ENCODE measurements around the gene TAF15. TPM values are rescaled to one million over a fixed set of nuclear protein-coding genes. Genes with fewer than 3 reads are reported as not detected.

TAF15 gene
- polyA plus RNA-seq, 1 donor from 2014 or later, result 45.8 TPM

GRCh38 chr17:35801583-35802224 is 7.6 kb upstream of the TAF15 start:
- H3K9ac ChIP-seq (ENCODE audit: low read length), result no peak overlapping the region
- TF ChIP-seq SMC3 (conservative IDR thresholded peaks at IDR 0.05; ENCODE audit: poor library complexity) (no peak), MXI1 (conservative IDR thresholded peaks at IDR 0.05; ENCODE audit: poor library complexity, severe bottlenecking) (no peak), REST (IDR thresholded peaks at IDR 0.05; ENCODE audit: borderline replicate concordance) (no peak), POLR2AphosphoS5 (IDR thresholded peaks at IDR 0.05) (no peak), EZH2 (IDR thresholded peaks at IDR 0.05; ENCODE audit: borderline replicate concordance, insufficient read depth, low read length, poor library complexity, severe bottlenecking) (no peak), RAD21 (conservative IDR thresholded peaks at IDR 0.05) (no peak), EP300 (conservative IDR thresholded peaks at IDR 0.05; ENCODE audit: poor library complexity, severe bottlenecking) (no peak), TAF1 (IDR thresholded peaks at IDR 0.05; ENCODE audit: low read depth) (no peak), CTCF (IDR thresholded peaks at IDR 0.05; ENCODE audit: poor library complexity, severe bottlenecking) (no peak)
- H3K27me3 ChIP-seq (ENCODE audit: insufficient read depth, low read depth, low read length), result peaks cover 18% of the 10 kb centered on the region
- H2AFZ ChIP-seq (ENCODE audit: low read depth, low read length), result no peak overlapping the region
- H3K9me3 ChIP-seq (ENCODE audit: low read length), result no peaks in the 10 kb centered on the region
- H3K9me2 ChIP-seq (ENCODE audit: insufficient read depth, low read length), result no peaks in the 10 kb centered on the region
- H3K27ac ChIP-seq (ENCODE audit: low read length), result no peak overlapping the region
- no peaks in the 10 kb centered on the region for H4K20me1 ChIP-seq (ENCODE audit: insufficient read depth)
- H3K4me3 ChIP-seq (ENCODE audit: low read length), result no peak overlapping the region
- H3F3A ChIP-seq (ENCODE audit: insufficient read depth, low read length, poor library complexity, severe bottlenecking), result no peaks in the 10 kb centered on the region
- no peaks in the 10 kb centered on the region for H3K36me3 ChIP-seq (ENCODE audit: insufficient read depth, low read length)
- H3K4me2 ChIP-seq (ENCODE audit: low read length), result no peak overlapping the region
- H3K79me2 ChIP-seq (replicated peaks; ENCODE audit: insufficient read depth, low read length), result no peaks in the 10 kb centered on the region

DNA sequence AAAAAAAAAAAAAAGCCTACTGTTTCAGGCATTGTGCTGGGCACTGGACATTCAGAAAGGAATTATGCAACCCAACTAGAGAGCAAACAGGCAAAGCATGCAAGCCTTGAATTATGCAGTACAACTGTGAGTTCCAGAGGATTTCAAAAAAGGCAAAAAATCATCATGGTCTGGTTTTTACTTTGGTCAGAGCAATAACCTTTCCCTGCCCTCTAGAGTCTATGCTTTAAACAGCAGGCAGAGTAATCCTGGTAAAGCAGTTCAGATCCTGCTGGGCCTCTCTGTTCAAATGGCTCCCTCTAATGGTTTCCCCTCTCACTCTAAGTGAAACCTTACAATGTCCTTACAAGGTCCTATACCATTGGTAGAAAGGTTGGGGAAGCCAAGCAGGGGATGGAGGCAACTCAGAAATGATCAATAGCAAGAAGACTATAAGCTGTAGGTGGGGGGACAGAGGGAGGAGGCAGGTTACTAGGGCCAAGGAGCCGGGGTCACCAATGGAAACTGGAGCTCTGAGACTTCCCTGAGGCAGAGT is 4.6 kb upstream of the TAF15 start:
- H2AFZ ChIP-seq (ENCODE audit: low read depth, low read length), result no peak overlapping the region
- H3F3A ChIP-seq (ENCODE audit: insufficient read depth, low read length, poor library complexity, severe bottlenecking), result no peaks in the 10 kb centered on the region

More for the DNA sequence above, 4.6 kb upstream of the TAF15 start:
- TF ChIP-seq REST (IDR thresholded peaks at IDR 0.05; ENCODE audit: borderline replicate concordance) (no peak), EZH2 (IDR thresholded peaks at IDR 0.05; ENCODE audit: borderline replicate concordance, insufficient read depth, low read length, poor library complexity, severe bottlenecking) (no peak), TAF1 (IDR thresholded peaks at IDR 0.05; ENCODE audit: low read depth) (no peak), CTCF (IDR thresholded peaks at IDR 0.05; ENCODE audit: poor library complexity, severe bottlenecking) (peak; percentile 89), EP300 (conservative IDR thresholded peaks at IDR 0.05; ENCODE audit: poor library complexity, severe bottlenecking) (peak; percentile 21), MXI1 (conservative IDR thresholded peaks at IDR 0.05; ENCODE audit: poor library complexity, severe bottlenecking) (no peak), POLR2AphosphoS5 (IDR thresholded peaks at IDR 0.05) (no peak), SMC3 (conservative IDR thresholded peaks at IDR 0.05; ENCODE audit: poor library complexity) (peak; percentile 71), RAD21 (conservative IDR thresholded peaks at IDR 0.05) (peak; percentile 77)
- H3K4me2 ChIP-seq (ENCODE audit: low read length), result no peak overlapping the region
- H3K9ac ChIP-seq (ENCODE audit: low read length), result no peak overlapping the region
- H3K4me3 ChIP-seq (ENCODE audit: low read length), result no peak overlapping the region
- H3K9me3 ChIP-seq (ENCODE audit: low read length), result no peaks in the 10 kb centered on the region
- no peaks in the 10 kb centered on the region for H3K36me3 ChIP-seq (ENCODE audit: insufficient read depth, low read length)
- no peaks in the 10 kb centered on the region for H4K20me1 ChIP-seq (ENCODE audit: insufficient read depth)
- H3K27me3 ChIP-seq (ENCODE audit: insufficient read depth, low read depth, low read length), result no peaks in the 10 kb centered on the region
- H3K79me2 ChIP-seq (replicated peaks; ENCODE audit: insufficient read depth, low read length), result no peaks in the 10 kb centered on the region
- no peaks in the 10 kb centered on the region for H3K9me2 ChIP-seq (ENCODE audit: insufficient read depth, low read length)
- no peak overlapping the region for H3K27ac ChIP-seq (ENCODE audit: low read length)
